Spleen (tissue), 11 donors: ENCODE results near the gene ITPKB. TPM values are rescaled to one million over a fixed set of nuclear protein-coding genes. Genes with fewer than 3 reads are reported as not detected.
A peak's percentile ranks its signal among the peaks of the same experiment; 100 is the strongest.

Source experiments
- DNase-seq: peaks from one replicate; pipeline ENCODE4 v3.0.0-alpha.2; 2020
- H3K27ac ChIP-seq, 8 donors: fragments of 200-600 bp; sonication (generic) in 7 of 8; 1 replicate in 4 of 8; 2 replicates in 4 of 8; pipeline versions ENCODE4 v1.5.0 to v1.8.0; 2016 to 2021; ENCODE audit warnings: inconsistent platforms in 4 of 8, mild to moderate bottlenecking in 4 of 8, moderate library complexity in 1 of 8
- H3K27me3 ChIP-seq, 7 donors: fragments of 200-600 bp; sonication (generic) in 6 of 7; replicated peaks in 1 of 7; 1 replicate in 4 of 7; 2 replicates in 3 of 7; pipeline versions ENCODE4 v1.5.0 to v1.8.0; 2016 to 2021; ENCODE audit warnings: inconsistent platforms in 3 of 7, mild to moderate bottlenecking in 1 of 7
- H3K36me3 ChIP-seq, 6 donors: fragments of 200-600 bp; sonication (generic) in 5 of 6; 1 replicate in 4 of 6; 2 replicates in 2 of 6; pipeline versions ENCODE4 v1.5.0 to v1.8.0; 2016 to 2021; ENCODE audit warnings: inconsistent platforms in 2 of 6
- H3K4me1 ChIP-seq, 6 donors: fragments of 200-600 bp; sonication (generic) in 5 of 6; 1 replicate in 3 of 6; 2 replicates in 3 of 6; pipeline versions ENCODE4 v1.5.0 to v1.8.0; 2016 to 2021; ENCODE audit warnings: inconsistent platforms in 3 of 6
- H3K4me3 ChIP-seq, 8 donors: fragments of 200-600 bp; sonication (generic) in 7 of 8; 1 replicate in 4 of 8; 2 replicates in 4 of 8; pipeline versions ENCODE4 v1.5.0 to v1.8.0; 2016 to 2021; ENCODE audit warnings: inconsistent platforms in 4 of 8, mild to moderate bottlenecking in 4 of 8, moderate library complexity in 2 of 8
- H3K9me3 ChIP-seq, 8 donors: fragments of 200-600 bp; sonication (generic) in 7 of 8; 1 replicate in 4 of 8; 2 replicates in 4 of 8; pipeline versions ENCODE4 v1.5.0 to v1.8.0; 2016 to 2021; ENCODE audit warnings: inconsistent platforms in 4 of 8
- CTCF ChIP-seq, 11 experiments: fragments of 200-600 bp in 7 of 11; fragments of 450-650 bp in 4 of 11; sonication (generic) in 4 of 11; IDR thresholded peaks in 8 of 11; conservative IDR thresholded peaks in 3 of 11; 1 replicate in 7 of 11; 2 replicates in 4 of 11; pipeline versions ENCODE4 v1.4.0 to v1.8.0; 2016 to 2021; ENCODE audit warnings: antibody characterized with exemption in 11 of 11, inconsistent platforms in 4 of 11, mild to moderate bottlenecking in 1 of 11
- POLR2A ChIP-seq, 3 donors: fragments of 450-650 bp; IDR thresholded peaks; one replicate each; pipeline ENCODE4 v1.5.1; 2017; ENCODE audit warnings: antibody characterized with exemption in 3 of 3, mild to moderate bottlenecking in 1 of 3
- POLR2AphosphoS5 ChIP-seq, 3 donors: sonication (generic); formaldehyde crosslinking; IDR thresholded peaks; one replicate each; pipeline ENCODE4 v1.5.1; 2017; ENCODE audit warnings: antibody characterized with exemption in 3 of 3
- WGBS, 5 donors: extraction: QIAGEN DNeasy Blood & Tissue Kit in 3 of 5; methylation state at CpG; one replicate each; pipeline versions ENCODE4 v1.1.5 to v1.1.7; 2013 to 2018; 5-methylcytosine and 5-hydroxymethylcytosine counted together
- intact Hi-C: fragments of 100-400 bp; cut with DNase I; formaldehyde crosslinking; loops from one replicate; pipeline ENCODE4 v1.15.0; 2023; ENCODE audit warnings: low total_unique reads
- polyA plus RNA-seq, 3 donors: library from polyadenylated mRNA; stranded (reverse); fragments of 200-250 nt; gene quantifications; one replicate each; pipeline ENCODE4 v1.2.1, GENCODE V29; 2013
- total RNA-seq, 7 donors: library from RNA; depleted of rRNA in 3 of 7; stranded (reverse); fragments of >200 nt in 3 of 7; fragmentation: NEBNext Ultra II Directional in 4 of 7; extraction: Animal tissue kit (Norgen Biotek cat#: 25700) in 4 of 7; gene quantifications; one replicate each; pipeline versions ENCODE4 v1.1.0 to v1.2.1, GENCODE V29; 2016 to 2021
- donor health status: healthy with polysubstance abuse.
- donor health status: DM: no; HTN: no; CAD: no; lungs with moderate emphysema.
- donor health status: DM: no; HTN: no; CAD: no.
- donor health status: Bipolar disorder and iron deficiency.
- donor health status: healthy.
- donor health status: DM: no; HTN: no; CAD: no.
- donor health status: DM: yes; HTN: yes; CAD: no.

The ITPKB gene
- total and polyA plus RNA-seq, 10 donors, result 8.5 to 74.6 (median 59.6) TPM

- no peak for DNase-seq
- TF ChIP-seq POLR2AphosphoS5 (IDR thresholded peaks at IDR 0.05), result no peak
- TF ChIP-seq CTCF (IDR thresholded peaks at IDR 0.05 in 8 of 11, conservative IDR thresholded peaks at IDR 0.05 in 3 of 11), result no peak
- no peak for TF ChIP-seq POLR2A (IDR thresholded peaks at IDR 0.05)
- intact Hi-C loops, result no loop called here
- Histone ChIP-seq H3K27ac (no peak overlapping the region), H3K27me3 (no peaks in the 10 kb centered on the region), H3K4me1 (peaks cover 11 to 37% (median 22%) of the 10 kb centered on the region in 6 donors), H3K4me3 (no peak overlapping the region), H3K9me3 (no peaks in the 10 kb centered on the region), H3K36me3 (peaks cover 0 to 53% (median 34%) of the 10 kb centered on the region in 6 donors)
- 85 to 99% (median 95%) methylated on average over 8 of the region's 8 CpGs for WGBS, 5 donors
These were observed 89.8 kb downstream of the ITPKB start for GRCh38 chr1:226649244-226649643.

GRCh38 chr1:226648421-226648820 is 90.7 kb downstream of the ITPKB start:
- peak; percentile 45 for DNase-seq
- Histone ChIP-seq H3K4me3 (no peak overlapping the region), H3K4me1 (peaks cover 19 to 45% (median 29%) of the 10 kb centered on the region in 6 donors), H3K9me3 (no peaks in the 10 kb centered on the region), H3K27ac (no peak overlapping the region), H3K36me3 (peaks cover 0 to 57% (median 34%) of the 10 kb centered on the region in 6 donors), H3K27me3 (no peaks in the 10 kb centered on the region)
- TF ChIP-seq POLR2A (IDR thresholded peaks at IDR 0.05) (no peak), POLR2AphosphoS5 (IDR thresholded peaks at IDR 0.05) (no peak), CTCF (IDR thresholded peaks at IDR 0.05 in 8 of 11, conservative IDR thresholded peaks at IDR 0.05 in 3 of 11) (no peak)
- intact Hi-C loops, result no loop called here
- WGBS, 5 donors, result 89 to 97% (median 94%) methylated on average over 5 to 6 of the region's 6 CpGs

GRCh38 chr1:226647719-226648118 is 91.4 kb downstream of the ITPKB start:
- Histone ChIP-seq H3K27ac (peak overlapping the region in 1 of 8 donors; percentile 3), H3K27me3 (no peaks in the 10 kb centered on the region), H3K4me1 (peaks cover 26 to 52% (median 35%) of the 10 kb centered on the region in 6 donors), H3K9me3 (no peaks in the 10 kb centered on the region), H3K36me3 (peaks cover 0 to 59% (median 34%) of the 10 kb centered on the region in 6 donors), H3K4me3 (no peak overlapping the region)
- intact Hi-C loops, result no loop called here
- 95 to 97% (median 95%) methylated on average over 6 to 8 of the region's 8 CpGs for WGBS, 5 donors
- DNase-seq, result peak; percentile 66
- TF ChIP-seq POLR2A (IDR thresholded peaks at IDR 0.05) (no peak), CTCF (IDR thresholded peaks at IDR 0.05 in 8 of 11, conservative IDR thresholded peaks at IDR 0.05 in 3 of 11) (no peak), POLR2AphosphoS5 (IDR thresholded peaks at IDR 0.05) (peak in 1 of 3 donors; percentile 41)

- no peak overlapping the region for H3K4me3 ChIP-seq
- 94 to 98% (median 95%) methylated on average over 8 to 16 of the region's 16 CpGs for WGBS, 5 donors
- peaks cover 28 to 60% (median 38%) of the 10 kb centered on the region in 6 donors for H3K4me1 ChIP-seq
- intact Hi-C loops, result no loop called here
- no peaks in the 10 kb centered on the region for H3K27me3 ChIP-seq
- peaks cover 0 to 67% (median 36%) of the 10 kb centered on the region in 6 donors for H3K36me3 ChIP-seq
- peak; percentile 69 for DNase-seq
- TF ChIP-seq POLR2A (IDR thresholded peaks at IDR 0.05) (no peak), POLR2AphosphoS5 (IDR thresholded peaks at IDR 0.05) (peak in 1 of 3 donors; percentile 55)
- H3K27ac ChIP-seq, result peak overlapping the region in 2 of 8 donors; percentile 80 to 87
- H3K9me3 ChIP-seq, result no peaks in the 10 kb centered on the region
These were observed 92.1 kb downstream of the ITPKB start for GRCh38 chr1:226646870-226647449.
